G401.6 (cell line): ENCODE measurements around the gene LUC7L3.
"Not testable (repeated sequence)": the region's sequence is repeated elsewhere in the genome, so short reads cannot be mapped to it uniquely, and the experiment has no call there.

Source experiments
- FAIRE-seq: peaks from 2 replicates; lab custom pipeline; 2012; peaks lifted over from hg19 to GRCh38; lab: Jason Lieb, UNC

LUC7L3 gene, protein sequence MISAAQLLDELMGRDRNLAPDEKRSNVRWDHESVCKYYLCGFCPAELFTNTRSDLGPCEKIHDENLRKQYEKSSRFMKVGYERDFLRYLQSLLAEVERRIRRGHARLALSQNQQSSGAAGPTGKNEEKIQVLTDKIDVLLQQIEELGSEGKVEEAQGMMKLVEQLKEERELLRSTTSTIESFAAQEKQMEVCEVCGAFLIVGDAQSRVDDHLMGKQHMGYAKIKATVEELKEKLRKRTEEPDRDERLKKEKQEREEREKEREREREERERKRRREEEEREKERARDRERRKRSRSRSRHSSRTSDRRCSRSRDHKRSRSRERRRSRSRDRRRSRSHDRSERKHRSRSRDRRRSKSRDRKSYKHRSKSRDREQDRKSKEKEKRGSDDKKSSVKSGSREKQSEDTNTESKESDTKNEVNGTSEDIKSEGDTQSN

DNA sequence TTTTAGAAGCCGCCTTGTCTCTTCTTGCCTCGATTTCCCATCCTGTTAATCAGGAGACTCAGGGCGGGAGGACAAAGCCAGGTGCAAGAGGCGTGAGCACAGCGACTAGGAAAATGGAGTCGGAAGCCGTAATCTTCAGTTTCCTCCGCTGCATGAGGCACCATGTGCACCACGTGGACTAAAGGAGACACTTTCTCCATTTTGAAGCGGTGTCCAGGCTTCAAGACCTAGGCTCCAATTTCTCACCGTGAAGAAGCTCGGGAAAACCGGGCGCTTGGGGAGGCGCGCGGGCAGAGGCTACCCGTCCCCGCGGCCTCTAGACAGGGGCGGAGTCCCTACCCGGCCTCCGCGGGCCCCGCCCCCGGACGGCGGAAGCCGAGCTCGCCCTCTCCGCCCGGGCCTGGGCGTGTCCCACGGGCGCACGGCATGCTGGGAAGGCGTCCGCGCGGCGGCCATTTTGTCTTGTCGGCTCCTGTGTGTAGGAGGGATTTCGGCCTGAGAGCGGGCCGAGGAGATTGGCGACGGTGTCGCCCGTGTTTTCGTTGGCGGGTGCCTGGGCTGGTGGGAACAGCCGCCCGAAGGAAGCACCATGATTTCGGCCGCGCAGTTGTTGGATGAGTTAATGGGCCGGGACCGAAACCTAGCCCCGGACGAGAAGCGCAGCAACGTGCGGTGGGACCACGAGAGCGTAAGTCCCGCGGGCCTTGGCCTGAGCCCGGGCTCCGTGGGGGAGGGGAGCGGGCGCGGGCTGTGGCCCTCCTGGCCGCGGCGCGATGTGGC is at the start of gene LUC7L3:
TSS of gene LUC7L3 (plus strand) at position 460 of the 780 bp plus-strand sequence. CDS start at position 590, 130 bp downstream.
- FAIRE-seq, result no peak

DNA sequence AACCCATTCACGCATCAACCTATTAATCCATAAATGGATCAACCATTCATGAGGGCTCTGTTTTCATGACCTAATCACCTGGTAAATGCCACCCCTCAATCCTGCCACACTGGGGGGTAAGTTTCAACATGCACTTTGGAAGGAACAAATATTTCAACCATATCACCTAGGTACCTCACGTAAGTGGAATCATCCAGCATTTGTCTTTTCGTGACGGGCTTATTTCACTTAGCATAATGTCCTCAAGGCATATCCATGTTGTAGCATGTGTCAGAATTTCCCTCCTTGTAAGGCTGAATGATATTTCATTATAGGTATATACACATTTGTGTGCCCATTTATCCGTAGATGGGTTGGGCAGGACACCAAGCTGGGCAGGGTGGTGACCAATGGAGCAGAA is 47.3 kb upstream of the LUC7L3 start:
- FAIRE-seq, result no peak

DNA sequence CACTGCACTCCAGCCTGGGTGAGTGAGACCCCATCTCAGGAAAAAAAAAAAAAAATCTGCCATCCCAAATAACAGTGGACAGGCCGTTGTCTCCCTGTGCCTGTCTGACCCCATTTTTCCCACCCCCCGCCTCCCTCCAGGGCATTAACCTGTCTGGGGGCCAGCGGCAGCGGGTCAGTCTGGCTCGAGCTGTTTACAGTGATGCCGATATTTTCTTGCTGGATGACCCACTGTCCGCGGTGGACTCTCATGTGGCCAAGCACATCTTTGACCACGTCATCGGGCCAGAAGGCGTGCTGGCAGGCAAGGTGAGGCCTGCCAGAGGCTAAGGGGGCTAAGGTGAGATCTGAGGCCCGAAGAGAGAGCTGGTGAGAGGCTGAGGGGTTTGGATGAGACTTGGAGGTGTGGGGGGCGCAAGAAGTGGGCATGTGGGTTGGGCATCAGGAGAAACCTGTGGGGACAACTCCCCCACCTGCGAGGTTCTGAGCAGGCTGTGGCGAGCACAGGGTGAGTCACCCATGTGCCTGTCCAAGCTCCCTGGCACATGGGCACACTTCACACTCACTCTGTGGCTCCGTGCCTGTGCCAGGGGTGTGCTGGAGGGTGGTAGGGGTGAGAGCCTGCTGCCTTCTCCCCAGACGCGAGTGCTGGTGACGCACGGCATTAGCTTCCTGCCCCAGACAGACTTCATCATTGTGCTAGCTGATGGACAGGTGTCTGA is 46.4 kb upstream of the LUC7L3 start:
- no peak for FAIRE-seq

DNA sequence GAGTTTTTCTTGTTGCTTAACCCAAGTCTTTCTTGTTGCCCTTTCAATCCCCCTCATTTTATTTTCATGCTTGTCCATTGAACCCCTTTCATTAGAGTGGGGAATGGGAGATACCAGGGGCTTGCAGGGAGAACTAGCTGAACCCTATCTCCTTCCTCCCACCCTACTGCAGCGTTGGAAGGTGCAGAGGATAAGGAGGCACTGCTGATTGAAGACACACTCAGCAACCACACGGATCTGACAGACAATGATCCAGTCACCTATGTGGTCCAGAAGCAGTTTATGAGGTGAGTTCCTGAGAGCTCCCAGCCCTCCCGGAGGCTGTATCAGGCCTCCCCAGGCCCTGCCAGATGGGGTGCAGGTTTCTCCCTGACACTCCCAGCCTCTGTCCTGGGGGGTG is 44.2 kb upstream of the LUC7L3 start:
- FAIRE-seq, result no peak

DNA sequence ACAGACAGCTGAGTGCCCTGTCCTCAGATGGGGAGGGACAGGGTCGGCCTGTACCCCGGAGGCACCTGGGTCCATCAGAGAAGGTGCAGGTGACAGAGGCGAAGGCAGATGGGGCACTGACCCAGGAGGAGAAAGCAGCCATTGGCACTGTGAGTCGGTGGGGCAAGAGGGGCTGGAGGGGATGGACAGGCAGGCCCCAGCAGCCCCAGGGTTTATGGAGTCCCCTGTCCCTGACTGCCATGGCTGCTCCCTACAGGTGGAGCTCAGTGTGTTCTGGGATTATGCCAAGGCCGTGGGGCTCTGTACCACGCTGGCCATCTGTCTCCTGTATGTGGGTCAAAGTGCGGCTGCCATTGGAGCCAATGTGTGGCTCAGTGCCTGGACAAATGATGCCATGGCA is 43.8 kb upstream of the LUC7L3 start:
- FAIRE-seq, result no peak

DNA sequence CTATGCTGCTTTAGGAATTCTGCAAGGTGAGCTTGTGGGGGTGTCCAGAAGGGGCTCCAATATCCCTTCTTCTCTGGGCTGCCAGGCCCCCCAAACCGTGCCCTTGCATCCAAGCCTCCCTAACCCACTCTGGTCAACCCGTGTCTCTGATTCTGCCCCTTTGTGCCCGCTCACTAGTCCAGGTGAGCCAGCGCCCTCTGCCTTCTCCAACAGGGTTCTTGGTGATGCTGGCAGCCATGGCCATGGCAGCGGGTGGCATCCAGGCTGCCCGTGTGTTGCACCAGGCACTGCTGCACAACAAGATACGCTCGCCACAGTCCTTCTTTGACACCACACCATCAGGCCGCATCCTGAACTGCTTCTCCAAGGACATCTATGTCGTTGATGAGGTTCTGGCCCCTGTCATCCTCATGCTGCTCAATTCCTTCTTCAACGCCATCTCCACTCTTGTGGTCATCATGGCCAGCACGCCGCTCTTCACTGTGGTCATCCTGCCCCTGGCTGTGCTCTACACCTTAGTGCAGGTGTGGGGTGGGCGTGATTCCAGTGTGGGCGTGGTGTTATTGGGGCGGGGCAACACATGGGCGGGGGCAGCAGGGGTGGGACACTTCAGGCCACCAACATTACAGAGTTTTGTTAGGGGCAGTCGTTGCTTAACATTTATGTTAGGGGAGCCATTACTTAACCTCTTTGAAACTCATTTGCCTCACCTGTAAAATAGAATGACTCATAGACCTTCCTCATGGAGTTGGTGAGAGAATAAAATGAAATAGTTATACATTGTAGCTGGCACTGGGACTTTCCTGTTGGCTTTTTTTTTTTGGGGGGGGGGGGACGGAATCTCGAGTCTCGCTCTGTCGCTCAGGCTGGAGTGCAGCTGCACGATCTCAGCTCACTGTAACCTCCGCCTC is 43.1 kb upstream of the LUC7L3 start:
- no peak for FAIRE-seq

DNA sequence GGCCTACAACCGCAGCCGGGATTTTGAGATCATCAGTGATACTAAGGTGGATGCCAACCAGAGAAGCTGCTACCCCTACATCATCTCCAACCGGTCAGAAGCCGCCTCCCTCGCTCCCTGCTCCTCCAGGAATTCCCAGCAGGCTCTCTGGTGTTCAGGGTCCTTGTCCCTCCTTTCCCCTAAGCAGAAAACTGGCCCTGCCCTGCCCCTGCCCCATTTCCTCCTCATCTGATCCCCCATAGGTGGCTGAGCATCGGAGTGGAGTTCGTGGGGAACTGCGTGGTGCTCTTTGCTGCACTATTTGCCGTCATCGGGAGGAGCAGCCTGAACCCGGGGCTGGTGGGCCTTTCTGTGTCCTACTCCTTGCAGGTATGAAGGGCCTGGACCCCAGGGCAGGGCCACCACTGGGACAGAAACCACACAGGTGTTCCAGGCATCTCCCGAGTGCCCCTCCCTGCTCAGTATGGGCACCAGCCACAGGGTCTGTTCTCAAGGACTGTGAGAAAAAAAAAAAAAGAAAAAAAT is 41.5 kb upstream of the LUC7L3 start:
- FAIRE-seq, result no peak

DNA sequence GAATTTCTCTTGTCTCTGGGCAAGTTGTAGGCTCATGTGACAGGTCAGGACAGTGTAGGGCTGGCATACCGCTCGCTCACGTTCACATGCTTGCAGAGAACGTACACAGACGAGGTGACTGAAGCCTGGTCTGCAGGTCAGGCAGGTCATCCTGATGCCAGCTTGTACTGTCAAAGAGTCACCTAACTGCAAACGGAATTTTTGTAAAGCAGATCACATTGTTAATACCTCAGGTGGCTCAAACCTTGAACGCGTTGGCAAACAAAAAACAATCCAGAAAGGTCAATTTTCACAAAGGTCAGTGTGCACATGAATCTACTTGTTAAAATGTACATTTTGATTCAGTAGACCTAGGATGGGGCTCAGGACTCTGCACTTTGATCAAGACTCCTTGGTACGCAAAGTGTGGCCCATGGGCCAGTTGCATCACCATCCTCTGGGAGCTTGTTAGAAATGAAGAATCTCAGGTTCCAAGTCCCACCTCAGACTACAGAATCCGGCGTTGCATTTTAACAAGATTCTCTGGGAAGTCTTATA is 40.3 kb upstream of the LUC7L3 start:
- no peak for FAIRE-seq

DNA sequence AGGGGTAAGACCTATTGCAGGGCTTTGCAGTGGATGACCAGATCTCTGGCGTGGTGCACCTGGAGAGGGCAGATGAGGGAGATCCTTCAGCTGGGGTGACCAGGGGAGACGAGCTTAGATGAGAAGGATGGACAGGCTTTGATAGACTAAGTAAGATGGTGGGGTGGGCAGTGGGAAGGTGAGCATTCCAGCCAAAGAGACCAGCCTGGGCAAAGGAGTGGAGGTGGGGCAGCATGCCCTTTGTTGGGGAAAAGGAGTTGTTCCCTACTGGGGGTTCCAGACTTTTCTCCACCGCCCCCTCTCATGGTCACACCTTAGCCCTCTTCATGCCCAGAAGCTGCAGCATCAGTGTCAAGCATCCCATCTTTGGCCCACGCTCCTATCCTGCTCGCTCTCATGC is 39.3 kb upstream of the LUC7L3 start:
- FAIRE-seq, result no peak

DNA sequence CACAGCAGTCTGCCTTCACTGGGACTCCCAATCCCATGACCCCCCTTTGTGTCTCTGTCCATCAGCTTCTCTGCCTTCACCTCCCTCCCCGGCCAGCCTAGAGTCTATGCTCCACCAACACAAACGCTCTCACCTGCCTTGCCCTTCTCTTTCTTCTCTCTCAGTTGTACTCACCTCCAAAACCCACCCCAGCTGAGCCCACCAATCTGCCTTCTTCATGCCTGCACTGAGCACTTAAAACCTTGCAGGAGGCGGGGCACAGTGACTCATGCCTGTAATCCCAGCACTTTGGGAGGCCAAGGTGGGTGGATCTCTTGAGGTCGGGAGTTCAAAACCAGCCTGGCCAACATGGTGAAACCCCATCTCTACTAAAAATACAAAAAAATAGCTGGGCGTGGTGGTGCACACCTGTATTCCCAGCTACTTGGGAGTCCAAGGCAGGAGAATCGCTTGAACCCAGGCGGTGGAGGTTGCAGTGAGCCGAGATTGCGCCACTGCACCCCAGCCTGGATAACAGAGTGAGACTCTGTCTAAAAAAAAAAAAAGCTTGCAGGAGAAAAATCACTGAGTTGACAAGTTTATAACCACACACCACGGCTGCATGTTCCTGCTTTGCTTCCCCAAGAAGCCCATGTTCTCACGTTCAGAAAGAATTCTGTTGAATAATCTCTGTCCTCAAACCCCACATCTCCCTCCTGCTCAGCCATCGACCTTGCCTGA is 38.7 kb upstream of the LUC7L3 start:
- not testable (repeated sequence) for FAIRE-seq

DNA sequence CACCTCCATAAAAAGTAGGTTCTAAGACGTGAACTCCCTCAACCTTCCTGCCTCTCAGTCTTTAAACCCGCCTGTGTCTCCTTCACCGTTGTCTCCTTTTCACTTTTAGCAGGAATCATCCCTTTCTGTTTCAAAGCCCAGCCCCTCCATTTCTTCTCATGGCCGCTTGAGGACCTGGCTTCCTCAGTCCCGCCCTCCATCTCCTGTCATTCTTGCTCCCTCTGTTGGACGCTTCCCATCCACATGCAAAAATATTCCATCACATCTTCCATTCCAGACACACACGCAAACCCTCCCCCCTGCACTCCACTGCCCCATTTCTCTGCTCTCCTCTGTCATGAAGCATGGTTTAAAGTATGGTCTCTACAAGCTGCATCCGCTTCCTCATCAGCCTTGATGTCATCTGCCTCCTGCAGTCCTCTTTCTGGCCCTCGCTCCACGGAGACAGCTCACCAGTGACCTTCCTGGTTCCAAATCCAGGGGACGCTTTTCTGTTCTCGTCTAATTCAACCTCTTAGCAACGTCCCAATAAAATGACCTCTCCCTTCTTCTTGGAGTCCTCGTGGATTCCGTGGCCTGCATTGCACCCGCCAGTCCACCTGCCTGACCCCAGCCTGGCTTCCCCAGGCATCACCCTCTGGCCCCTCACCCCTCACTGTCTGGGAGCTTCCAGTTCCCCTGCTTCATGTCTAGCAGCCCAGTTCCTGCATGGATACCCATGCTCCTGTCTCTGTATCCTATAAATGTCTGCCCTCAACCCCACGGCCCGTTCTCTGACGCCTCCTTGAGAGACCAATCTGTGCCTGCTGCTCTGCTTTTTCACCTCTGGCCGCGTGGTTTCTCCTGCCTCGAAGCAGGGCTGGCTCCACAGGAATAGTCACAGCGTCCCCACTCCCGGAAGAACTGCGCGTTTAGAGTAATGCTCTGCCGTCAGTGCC is 37.9 kb upstream of the LUC7L3 start:
- FAIRE-seq, result no peak

DNA sequence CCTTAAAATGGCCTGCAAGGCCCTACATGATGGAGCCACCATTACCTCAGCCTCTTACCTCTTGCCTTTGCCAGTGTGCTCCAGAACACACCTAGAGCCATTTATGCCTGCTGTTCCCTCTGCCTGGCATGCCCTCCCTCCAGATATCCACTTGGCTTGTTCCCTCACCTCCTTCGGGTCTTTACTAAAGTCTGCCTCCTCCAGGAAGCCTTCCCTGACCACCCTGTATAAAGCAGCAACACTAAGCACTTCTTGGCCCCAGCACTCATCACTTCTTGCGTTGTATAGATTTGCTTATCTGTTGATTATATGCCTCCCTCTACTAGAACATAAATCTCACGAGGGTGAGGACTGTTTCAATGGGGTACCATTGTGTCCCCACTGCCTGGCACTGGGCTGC is 37.0 kb upstream of the LUC7L3 start:
- FAIRE-seq, result no peak

DNA sequence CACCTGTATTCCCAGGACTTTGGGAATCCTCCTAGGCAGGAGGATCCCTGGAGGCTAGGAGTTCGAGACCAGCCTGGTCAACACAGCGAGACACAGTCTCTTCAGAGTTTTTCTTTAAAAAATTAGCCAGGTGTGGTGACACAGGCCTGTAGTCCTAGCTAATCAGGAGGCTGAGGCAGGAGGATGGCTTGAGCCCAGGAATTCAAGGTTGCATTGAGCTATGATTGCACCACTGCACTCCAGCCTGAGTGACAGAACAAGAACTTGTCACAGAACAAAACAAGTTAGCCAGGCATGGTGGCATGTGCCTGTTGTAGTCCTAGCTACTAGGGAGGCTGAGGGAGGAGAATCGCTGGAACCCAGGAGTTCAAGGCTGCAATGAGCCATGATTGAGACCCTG is 36.5 kb upstream of the LUC7L3 start:
- FAIRE-seq, result no peak

DNA sequence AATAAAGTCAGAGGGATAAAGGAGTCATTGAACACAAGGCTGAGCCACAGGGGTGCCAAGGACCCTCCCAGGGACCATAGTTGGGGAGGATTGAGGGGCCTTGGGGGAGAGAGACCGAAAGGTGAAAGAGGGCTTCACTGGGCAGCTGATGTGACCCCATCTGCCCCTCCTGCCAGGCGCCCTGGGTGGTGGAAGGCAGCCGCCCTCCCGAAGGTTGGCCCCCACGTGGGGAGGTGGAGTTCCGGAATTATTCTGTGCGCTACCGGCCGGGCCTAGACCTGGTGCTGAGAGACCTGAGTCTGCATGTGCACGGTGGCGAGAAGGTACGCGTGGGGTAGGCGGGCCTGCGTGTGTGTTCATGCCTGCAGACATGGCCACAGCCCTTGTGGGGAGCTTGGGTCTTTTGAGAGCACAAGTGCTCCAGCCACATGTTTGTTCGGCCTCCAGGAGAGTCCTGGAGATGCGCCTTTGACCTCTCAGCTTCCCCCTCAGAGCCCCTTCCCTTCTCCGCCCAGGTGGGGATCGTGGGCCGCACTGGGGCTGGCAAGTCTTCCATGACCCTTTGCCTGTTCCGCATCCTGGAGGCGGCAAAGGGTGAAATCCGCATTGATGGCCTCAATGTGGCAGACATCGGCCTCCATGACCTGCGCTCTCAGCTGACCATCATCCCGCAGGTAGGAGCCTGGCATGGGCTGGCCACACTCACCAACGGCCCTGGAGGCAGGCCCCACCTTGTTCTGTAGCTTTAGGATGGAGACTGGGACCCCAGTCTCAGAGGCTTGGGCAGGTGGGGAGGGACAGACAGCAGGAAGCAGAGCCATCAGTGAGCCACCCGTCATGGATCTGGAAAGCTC is 35.7 kb upstream of the LUC7L3 start:
- no peak for FAIRE-seq

DNA sequence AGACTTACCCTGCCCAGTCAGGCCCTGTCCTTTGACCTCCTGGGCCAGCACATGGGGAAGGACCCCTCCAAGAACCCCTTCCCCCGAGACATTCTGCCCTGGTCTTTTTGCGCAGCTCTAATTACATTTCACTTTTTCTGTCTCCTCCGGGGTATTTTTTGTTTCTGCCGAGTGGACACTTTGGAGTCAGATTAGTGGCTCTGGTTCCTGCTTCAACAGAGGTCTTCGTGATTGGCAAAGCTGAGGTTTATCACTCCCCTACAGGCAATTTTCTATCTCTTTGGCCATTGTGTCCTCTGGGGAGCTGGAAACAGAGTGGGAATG is 35.2 kb upstream of the LUC7L3 start:
- no peak for FAIRE-seq

DNA sequence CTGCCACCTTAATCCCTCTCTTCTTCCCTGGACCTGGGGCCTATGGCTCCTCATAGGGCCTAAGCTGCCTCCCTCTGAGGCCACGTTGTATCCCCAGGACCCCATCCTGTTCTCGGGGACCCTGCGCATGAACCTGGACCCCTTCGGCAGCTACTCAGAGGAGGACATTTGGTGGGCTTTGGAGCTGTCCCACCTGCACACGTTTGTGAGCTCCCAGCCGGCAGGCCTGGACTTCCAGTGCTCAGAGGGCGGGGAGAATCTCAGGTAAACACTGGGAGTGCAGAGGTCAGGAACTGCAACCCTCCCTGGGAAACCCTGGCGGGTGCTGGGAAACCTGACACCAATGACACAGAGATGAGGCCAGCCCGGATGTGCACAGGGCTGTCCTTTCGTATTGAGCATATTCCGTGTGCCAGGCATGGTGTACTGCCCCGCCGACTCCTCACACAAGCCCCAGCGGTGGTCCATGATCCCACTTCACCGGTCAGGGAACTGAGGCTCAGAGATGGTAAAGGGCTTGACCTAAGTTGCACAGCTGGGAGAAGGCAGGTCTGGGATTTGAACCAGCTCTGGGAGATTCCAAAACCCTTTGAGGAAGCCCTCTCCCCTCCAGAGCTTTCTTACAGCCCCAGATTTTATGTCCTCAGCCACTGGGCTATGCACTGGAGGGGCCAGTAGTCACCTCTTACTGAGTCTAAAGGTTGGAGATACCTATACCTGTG is 34.6 kb upstream of the LUC7L3 start:
- FAIRE-seq, result no peak

DNA sequence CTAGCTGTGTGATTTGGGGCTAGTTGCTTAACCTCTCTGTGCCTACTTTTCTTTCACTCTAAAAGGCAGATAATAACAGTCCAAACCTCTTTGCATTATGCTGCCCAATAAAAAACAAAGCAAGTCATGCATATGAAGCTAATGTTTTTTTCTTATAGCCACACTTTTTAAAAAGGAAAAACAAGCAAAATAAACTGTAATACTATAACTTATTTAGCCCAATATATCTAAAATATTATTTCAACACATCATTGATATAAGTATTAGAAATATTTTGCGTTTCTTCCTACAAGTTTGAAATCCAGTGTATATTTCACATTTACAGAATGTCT is 34.1 kb upstream of the LUC7L3 start:
- no peak for FAIRE-seq
